ENCODE results near the gene ARHGAP9. TPM values are rescaled to one million over a fixed set of nuclear protein-coding genes. Genes with fewer than 3 reads are reported as not detected.

The ARHGAP9 gene
- total and polyA plus RNA-seq, 8 donors: 0.39 to 11.7 (median 4.9) TPM

DNA sequence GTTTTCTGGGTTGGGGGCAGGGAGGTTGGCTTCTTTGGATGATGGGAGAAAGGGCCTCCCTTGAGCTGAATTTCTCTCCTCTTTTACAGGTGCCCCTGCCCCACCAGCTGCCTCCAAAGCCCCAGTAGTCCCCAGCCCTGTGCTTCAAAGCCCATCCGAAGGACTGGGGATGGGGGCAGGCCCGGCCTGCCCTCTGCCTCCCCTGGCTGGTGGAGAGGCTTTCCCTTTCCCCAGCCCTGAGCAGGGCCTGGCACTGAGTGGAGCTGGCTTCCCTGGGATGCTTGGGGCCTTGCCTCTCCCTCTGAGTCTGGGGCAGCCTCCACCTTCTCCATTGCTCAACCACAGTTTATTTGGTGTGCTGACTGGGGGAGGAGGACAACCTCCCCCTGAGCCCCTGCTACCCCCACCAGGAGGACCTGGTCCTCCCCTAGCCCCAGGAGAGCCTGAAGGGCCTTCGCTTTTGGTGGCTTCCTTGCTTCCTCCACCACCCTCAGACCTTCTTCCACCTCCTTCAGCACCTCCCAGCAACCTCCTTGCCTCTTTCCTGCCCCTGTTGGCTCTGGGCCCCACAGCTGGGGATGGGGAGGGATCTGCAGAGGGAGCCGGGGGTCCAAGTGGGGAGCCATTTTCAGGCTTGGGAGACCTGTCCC, 46.9 kb upstream of the ARHGAP9 start:
- TF ChIP-seq, protein P1, sequence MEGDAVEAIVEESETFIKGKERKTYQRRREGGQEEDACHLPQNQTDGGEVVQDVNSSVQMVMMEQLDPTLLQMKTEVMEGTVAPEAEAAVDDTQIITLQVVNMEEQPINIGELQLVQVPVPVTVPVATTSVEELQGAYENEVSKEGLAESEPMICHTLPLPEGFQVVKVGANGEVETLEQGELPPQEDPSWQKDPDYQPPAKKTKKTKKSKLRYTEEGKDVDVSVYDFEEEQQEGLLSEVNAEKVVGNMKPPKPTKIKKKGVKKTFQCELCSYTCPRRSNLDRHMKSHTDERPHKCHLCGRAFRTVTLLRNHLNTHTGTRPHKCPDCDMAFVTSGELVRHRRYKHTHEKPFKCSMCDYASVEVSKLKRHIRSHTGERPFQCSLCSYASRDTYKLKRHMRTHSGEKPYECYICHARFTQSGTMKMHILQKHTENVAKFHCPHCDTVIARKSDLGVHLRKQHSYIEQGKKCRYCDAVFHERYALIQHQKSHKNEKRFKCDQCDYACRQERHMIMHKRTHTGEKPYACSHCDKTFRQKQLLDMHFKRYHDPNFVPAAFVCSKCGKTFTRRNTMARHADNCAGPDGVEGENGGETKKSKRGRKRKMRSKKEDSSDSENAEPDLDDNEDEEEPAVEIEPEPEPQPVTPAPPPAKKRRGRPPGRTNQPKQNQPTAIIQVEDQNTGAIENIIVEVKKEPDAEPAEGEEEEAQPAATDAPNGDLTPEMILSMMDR (IDR thresholded peaks at IDR 0.05): no peak
- H3K27ac ChIP-seq: no peak overlapping the region
- intact Hi-C loops (cut with DNase I): no loop called here
- 86 to 92% methylated on average over 4 of the region's 4 CpGs for WGBS, 2 donors
- DNase-seq: peak in 1 of 6 donors; percentile 61
- H3K36me3 ChIP-seq: peaks cover 3 to 44% (median 19%) of the 10 kb centered on the region in 3 donors
- H3K9me3 ChIP-seq: no peaks in the 10 kb centered on the region
- FAIRE-seq: no peak
- H3K4me3 ChIP-seq: no peak overlapping the region
- no peak for ATAC-seq
- peaks cover 11 to 20% (median 13%) of the 10 kb centered on the region in 3 donors for H3K4me1 ChIP-seq
- H3K27me3 ChIP-seq: no peaks in the 10 kb centered on the region

- ATAC-seq (no peak), DNase-seq (no peak), FAIRE-seq (no peak)
- intact Hi-C loops (cut with DNase I): no loop called here
- no peak overlapping the region for H3K4me3 ChIP-seq
- no peaks in the 10 kb centered on the region for H3K9me3 ChIP-seq
- TF ChIP-seq, protein P1 (IDR thresholded peaks at IDR 0.05): no peak
- 80% methylated on average over 16 of the region's 16 CpGs for WGBS, 2 donors
- H3K27me3 ChIP-seq: no peaks in the 10 kb centered on the region
- peaks cover 17 to 28% (median 18%) of the 10 kb centered on the region in 3 donors for H3K4me1 ChIP-seq
- H3K36me3 ChIP-seq: peaks cover 3 to 36% (median 18%) of the 10 kb centered on the region in 3 donors
- H3K27ac ChIP-seq: no peak overlapping the region
These were observed 46.1 kb upstream of the ARHGAP9 start for GRCh38 chr12:57525615-57526383.

DNA sequence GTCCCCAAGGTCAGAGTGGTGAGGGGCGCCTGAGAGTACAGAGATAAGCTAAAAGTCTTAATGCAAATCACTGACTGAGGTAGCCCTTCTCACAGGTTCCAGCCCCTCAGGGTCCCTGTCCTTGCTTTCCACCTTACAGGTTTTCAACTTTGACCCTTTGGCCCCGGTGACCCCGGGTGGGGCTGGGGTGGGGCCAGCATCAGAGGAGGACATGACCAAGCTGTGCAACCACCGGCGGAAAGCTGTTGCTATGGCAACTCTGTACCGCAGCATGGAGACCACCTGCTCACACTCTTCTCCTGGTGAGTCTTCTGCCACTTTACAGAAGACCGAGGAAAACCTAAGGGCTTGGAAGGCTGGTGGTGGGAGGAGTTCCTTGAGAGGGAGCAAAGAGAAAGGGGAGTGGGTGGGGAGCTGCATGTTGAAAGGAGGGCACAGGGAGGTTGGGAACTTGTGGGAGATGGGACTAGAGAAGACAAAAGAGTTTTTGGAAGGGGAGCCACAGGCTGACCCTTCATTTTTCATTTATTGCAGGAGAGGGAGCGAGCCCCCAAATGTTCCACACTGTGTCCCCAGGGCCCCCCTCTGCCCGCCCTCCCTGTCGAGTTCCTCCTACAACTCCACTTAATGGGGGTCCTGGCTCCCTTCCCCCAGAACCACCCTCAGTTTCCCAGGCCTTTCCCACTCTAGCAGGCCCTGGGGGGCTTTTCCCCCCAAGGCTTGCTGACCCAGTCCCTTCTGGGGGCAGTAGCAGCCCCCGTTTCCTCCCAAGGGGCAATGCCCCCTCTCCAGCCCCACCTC, 45.3 kb upstream of the ARHGAP9 start:
- no peak overlapping the region for H3K4me3 ChIP-seq
- no peak for FAIRE-seq

GRCh38 chr12:57523706-57524614, 44.3 kb upstream of the ARHGAP9 start:
- peak overlapping the region; percentile 57 to 70 (median 65) for H3K4me3 ChIP-seq
- no peaks in the 10 kb centered on the region for H3K9me3 ChIP-seq
- peak overlapping the region in 3 of 4 donors; percentile 93 to 98 (median 95) for H3K27ac ChIP-seq
- TF ChIP-seq, protein P1 (IDR thresholded peaks at IDR 0.05): no peak
- H3K27me3 ChIP-seq: no peaks in the 10 kb centered on the region
- WGBS, 2 donors: 54 to 66% methylated on average over 14 of the region's 14 CpGs
- H3K36me3 ChIP-seq: peaks cover 0 to 20% (median 6%) of the 10 kb centered on the region in 3 donors
- FAIRE-seq (no peak), ATAC-seq (no peak), DNase-seq (peak in 1 of 6 donors; percentile 66)
- peaks cover 18 to 28% (median 21%) of the 10 kb centered on the region in 3 donors for H3K4me1 ChIP-seq
- intact Hi-C loops (cut with DNase I): no loop called here

More for the DNA sequence above, 45.3 kb upstream of the ARHGAP9 start:
- DNase-seq (peak in 3 of 6 donors; percentile 33 to 51 (median 45)), ATAC-seq (no peak)
- peaks cover 17 to 28% (median 18%) of the 10 kb centered on the region in 3 donors for H3K4me1 ChIP-seq
- intact Hi-C loops (cut with DNase I): no loop called here
- peaks cover 3 to 28% (median 11%) of the 10 kb centered on the region in 3 donors for H3K36me3 ChIP-seq
- TF ChIP-seq, protein P1 (IDR thresholded peaks at IDR 0.05): no peak
- 62 to 64% methylated on average over 11 of the region's 11 CpGs for WGBS, 2 donors
- no peaks in the 10 kb centered on the region for H3K27me3 ChIP-seq
- no peak overlapping the region for H3K27ac ChIP-seq
- no peaks in the 10 kb centered on the region for H3K9me3 ChIP-seq
